ENCODE measurements around the gene ODAD3.
A peak's percentile ranks its signal among the peaks of the same experiment; 100 is the strongest.

The ODAD3 gene

DNA sequence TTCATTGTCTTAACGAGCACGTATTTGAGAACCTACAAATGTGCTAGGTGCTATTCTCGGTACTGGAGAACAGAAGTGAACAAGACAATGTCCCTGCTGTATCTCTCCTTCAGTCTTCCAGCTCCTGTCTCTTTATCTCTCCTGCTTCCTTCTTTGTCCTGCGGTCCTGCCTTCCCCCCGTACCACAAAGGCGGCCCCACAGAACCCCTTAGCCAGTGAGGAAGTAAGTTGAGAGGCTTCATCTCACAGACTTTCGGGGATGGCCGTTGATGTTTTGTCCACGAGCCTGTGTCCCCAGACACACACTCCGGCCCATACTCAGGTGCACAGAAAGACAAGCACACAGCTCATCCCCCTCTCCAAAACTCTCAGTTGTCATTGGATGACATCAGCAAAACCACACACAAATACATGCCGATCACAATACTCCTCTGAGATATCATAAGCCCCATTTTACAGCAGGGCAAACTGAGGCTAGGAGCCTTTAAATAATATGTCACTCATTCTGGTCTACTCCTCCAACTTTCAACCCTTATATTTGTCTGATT is 61.0 kb downstream of the ODAD3 start:
- DNase-seq: no peak

DNA sequence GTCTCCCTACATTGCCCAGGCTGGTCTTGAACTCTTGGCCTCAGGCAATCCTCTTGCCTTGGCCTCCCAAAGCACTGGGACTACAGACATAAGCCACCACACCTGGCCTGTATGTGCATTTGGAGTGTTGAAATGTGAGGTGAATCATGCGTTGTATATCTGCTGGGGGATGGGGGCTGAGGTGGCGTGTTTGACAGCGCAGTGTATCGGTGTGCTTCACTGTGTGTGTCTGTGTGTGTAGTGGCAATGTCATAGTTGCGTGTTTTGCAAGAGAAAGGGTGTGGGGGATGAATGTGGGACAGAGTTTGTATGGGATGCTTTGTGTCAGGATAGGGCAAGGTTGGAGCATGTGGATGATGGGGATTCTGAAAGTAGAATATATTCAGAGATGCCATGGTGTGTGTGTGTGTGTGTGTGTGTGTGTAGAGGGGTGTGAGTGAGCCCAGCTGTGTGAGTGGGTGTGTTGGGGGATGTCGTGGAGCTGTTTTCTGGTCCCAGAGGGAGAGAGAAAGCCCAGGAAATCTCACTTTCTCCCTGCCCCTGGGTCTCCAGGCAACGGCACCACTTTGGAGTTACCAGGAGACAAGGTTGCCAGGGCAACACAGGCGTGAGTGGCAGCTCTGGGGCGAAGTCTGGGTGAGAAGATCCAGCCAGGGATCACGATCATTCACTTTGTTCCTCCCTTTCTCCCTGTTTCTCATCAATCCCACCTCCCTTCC is 61.6 kb downstream of the ODAD3 start:
- peak; percentile 30 for DNase-seq

DNA sequence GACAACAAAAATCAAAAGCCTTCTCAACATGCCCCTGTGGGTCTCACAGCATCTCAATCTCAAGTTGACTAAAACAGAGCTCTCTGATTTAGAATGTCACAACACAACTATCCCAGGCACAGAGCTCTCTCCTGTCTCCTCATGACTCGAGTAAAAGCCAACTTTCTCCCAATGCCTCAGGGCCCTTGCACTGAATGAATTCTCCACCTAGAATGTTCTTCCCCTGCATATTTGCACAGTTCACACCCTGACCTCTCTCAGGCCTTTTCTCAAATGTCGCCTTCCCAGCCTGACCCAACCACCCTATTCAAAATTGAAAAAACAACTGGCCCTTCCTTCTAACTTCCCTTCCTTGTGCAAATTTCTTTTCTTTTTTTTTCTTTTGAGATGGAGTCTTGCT is 64.2 kb downstream of the ODAD3 start:
- no peak for DNase-seq
